CD4-positive, alpha-beta T cell treated with Interleukin-17A for 4 hours (primary cell): Measurements from ENCODE around the gene INO80E.
"Not testable (repeated sequence)": the region's sequence is repeated elsewhere in the genome, so short reads cannot be mapped to it uniquely, and the experiment has no call there.

Source experiments
- DNase-seq: peaks from one replicate; pipeline ENCODE4 v3.0.0-alpha.2; 2020; ENCODE audit warnings: mixed read lengths

Gene INO80E

DNA sequence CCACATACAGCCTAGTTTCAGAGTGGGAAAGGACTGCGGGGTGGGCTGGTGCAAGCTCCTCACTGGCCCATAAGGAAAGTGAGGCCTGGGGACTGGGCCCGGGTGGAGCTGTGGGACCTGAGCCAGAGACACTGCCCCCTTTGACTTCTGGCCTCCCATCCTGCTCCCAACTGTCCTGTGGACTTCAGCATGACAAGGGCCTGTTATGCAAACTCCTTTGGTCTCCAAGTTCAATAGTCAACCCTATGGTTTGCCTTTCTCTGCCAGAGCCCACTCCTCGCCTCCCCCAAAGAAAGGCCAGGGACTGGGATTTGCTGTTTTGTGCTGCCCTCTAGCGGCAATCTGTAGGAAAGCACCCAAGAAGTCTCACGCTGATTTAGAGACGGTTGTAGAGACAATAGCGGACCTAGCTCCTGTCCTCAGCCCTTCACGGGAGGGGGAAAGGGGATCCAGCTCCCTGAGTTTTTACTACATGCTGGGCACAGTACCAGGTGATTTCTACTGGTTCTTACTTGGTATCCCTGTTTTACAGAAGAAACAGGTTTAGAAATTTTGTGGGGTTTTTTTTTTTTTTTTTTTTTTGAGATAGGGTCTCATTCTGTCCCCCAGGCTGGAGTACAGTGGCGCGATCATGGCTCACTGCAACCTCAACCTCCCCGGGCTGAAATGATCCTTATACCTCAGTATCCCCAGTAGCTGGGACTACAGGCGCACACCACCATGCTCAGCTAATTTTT lies 36.2 kb downstream of the INO80E start:
- peak; percentile 68 for DNase-seq

GRCh38 chr16:30033270-30033669 lies 37.2 kb downstream of the INO80E start:
- DNase-seq, result no peak

GRCh38 chr16:30040221-30040620 lies 44.2 kb downstream of the INO80E start:
- no peak for DNase-seq

DNA sequence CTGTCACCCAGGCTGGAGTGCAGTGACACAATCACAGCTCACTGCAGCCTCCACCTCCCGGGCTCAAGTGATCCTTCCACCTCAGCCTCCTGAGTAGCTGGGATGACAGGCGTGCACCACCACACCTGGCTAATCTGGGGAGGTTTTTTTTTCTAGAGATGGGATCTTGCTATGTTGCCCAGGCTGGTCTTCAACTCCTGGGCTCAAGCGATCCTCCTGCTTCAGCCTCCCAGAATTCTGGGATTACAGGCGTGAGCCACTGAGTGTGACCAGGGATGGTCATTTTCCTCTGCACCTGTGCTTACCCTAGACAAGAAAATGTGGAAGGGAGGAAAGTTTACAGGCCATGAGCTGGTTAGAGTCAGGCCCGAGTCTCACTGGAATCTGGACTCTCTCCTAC lies 44.6 kb downstream of the INO80E start:
- DNase-seq, result not testable (repeated sequence)

DNA sequence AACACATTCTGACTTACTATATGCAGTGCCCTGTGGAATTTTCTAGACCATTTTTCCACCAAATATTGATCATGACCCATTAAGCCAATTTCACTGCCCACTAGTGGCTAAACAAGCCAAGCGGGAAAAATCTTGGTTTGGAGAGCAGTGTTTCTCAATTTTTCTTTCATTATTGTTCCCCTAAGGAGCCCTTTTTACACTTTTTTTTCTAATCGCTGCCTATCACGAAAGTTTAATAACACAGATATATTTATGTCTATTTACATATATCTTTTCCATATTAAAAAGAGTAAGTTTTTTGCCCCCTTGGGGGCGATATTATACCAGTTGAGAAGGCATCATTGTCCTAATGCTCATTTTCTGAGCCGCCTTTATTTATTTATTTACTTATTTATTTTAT lies 45.8 kb downstream of the INO80E start:
- peak; percentile 37 for DNase-seq

GRCh38 chr16:30046178-30046577 lies 50.1 kb downstream of the INO80E start:
- DNase-seq, result no peak

GRCh38 chr16:30046588-30046987 lies 50.5 kb downstream of the INO80E start:
- no peak for DNase-seq

DNA sequence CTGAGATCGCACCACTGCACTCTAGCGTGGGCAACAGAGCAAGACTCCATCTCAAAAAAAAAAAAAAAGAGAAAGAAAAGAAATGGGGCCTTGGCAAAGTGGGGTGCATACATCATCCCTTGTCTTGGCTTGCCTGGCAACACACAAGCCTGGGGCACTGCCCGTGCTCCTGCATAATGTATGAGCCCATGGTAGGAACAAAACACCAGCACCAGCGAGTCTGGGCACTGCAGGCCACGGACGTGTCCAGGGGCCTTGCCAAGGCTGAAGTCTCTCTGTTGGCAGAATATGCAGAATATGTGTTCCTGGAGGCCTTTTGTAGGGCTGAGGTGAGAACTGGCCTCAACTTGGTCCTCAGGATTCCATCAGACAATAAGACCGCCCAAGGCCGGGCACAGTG lies 53.8 kb downstream of the INO80E start:
- no peak for DNase-seq

DNA sequence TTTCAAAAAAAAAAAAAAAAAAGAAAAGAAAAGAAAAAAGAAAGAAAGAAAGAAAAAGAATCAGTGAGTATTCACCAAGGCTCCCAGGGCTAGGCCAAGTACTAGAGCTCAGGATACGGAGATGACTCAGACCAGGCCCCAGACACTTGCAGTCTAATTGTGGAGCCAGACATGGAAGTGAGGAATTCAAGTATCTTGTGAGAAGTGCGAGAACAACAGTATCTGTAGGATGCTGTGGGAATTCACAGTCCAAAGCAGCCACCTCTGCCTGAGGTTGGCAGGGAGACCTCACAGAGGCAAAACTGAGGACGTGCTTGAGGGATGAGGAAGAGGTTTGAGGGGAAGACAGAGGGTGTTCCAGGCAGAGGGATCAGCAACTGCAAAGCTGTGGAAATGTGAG lies 55.5 kb downstream of the INO80E start:
- DNase-seq, result no peak

DNA sequence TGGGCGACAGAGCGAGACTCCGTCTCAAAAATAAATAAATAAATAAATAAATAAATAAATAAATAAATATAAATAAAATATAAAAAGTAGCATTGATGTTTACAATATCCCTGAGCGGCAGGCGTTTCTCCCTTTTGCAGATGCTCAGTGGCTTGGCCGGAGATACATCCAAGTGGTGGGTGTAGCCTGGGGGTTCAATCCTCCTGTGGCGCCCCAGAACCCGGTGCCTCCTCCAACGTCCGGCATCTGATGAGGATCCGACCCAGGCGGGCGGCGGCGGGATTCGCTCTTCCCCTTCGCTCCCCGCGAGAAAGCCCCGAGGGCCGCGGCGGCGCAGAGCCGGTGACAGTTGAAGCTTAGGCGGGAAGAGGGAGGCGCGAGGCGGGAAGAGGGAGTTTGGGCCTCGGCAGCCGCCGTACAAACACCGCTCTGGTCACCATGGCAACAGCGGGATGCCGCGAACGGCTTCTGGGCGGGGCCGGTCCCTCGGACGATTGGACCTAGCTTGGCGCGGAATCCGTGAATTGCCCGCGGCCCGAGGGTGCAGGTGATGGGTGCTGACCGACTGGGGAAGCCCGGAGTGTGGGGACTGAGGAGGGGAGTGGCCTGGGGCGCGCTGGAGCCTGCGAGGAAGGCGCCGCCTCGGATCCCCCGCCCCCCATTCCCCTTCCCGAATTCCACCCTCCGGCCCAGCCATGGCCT lies 56.8 kb downstream of the INO80E start:
- peak; percentile 92 for DNase-seq

- no peak for DNase-seq
These were observed 57.5 kb downstream of the INO80E start for GRCh38 chr16:30053376-30054015.

DNA sequence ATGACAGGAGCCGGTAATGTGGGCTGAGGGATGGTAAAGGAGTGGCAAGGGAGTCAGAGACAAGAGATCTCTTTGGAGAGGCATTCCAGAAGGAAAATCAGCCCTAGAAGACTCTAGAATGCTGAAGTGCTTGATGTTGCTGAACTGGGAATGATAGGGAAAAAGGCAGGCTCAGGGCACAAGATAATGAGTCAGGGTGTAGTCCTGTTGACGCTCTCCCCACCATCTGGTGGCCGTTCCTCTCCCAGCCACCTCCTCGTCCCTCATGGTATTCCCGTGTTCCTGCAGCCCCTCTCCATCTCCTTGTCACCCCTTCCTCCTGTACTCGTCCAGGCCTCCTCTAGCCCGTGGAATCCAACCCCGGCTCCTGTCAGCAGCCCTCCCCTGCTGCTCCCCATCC lies 58.4 kb downstream of the INO80E start:
- DNase-seq, result no peak

- DNase-seq, result peak; percentile 67
These were observed 59.0 kb downstream of the INO80E start for GRCh38 chr16:30054959-30055553.
